Activated CD8-positive, alpha-beta T cell treated with anti-CD3 and anti-CD28 coated beads, Interleukin-2, amount 10 ng/mL, durations not matched to agents 7 days and 5 days (primary cell): ENCODE data around the gene IFNGR2. TPM values are rescaled to one million over a fixed set of nuclear protein-coding genes. Genes with fewer than 3 reads are reported as not detected.
A peak's percentile ranks its signal among the peaks of the same experiment; 100 is the strongest.

Experiments used
- ATAC-seq: fragments of 150-1000 bp; cut with Tn5 transposase; one replicate; pipeline ENCODE4 v1.10.0; 2021; ENCODE audit warnings: moderate library complexity
- CTCF ChIA-PET: fragments of 350-600 bp; sonication (Branson Sonifier 250); formaldehyde crosslinking; loops from one replicate; lab custom pipeline; 2021; ENCODE audit warnings: antibody characterized with exemption; lab: Charles Lee
- POLR2A ChIA-PET: fragments of 350-600 bp; sonication (Branson Sonifier 250); formaldehyde crosslinking; loops from one replicate; lab custom pipeline; 2021; ENCODE audit warnings: antibody characterized with exemption; lab: Charles Lee
- DNase-seq: peaks from one replicate; pipeline ENCODE4 v3.0.0-alpha.2; 2020
- H3K27ac Mint-ChIP-seq: one replicate; pipeline ENCODE4 v1.8.0; 2021; ENCODE audit warnings: mild to moderate bottlenecking, mixed read lengths
- H3K27me3 Mint-ChIP-seq: one replicate; pipeline ENCODE4 v1.8.0; 2021; ENCODE audit warnings: low read depth, mixed read lengths
- H3K36me3 Mint-ChIP-seq: one replicate; pipeline ENCODE4 v1.8.0; 2021; ENCODE audit warnings: low read depth, mixed read lengths
- H3K4me1 Mint-ChIP-seq: one replicate; pipeline ENCODE4 v1.8.0; 2021; ENCODE audit warnings: low read depth, mixed read lengths
- H3K4me3 Mint-ChIP-seq: one replicate; pipeline ENCODE4 v1.8.0; 2021; ENCODE audit warnings: mild to moderate bottlenecking, mixed read lengths
- H3K9me3 Mint-ChIP-seq: one replicate; pipeline ENCODE4 v1.8.0; 2022; ENCODE audit warnings: mixed read lengths; ENCODE audit not compliant: insufficient read depth
- total RNA-seq, 2 experiments: library from RNA; stranded (reverse); gene quantifications; one replicate each; pipeline ENCODE4 v1.2.3, GENCODE V29; 2021

The IFNGR2 gene
- total RNA-seq, 2 experiments from 2014 or later: 6.5 to 8.2 TPM

- H3K4me1 Mint-ChIP-seq: peaks cover 26% of the 10 kb centered on the region
- H3K27me3 Mint-ChIP-seq: peaks cover 2% of the 10 kb centered on the region
- POLR2A ChIA-PET: interaction anchor here (1.0 kb wide), 1 partner anchor 14 kb away, joined by 4 read pairs; the partner anchor contains the start of gene DNAJC28
- no peaks in the 10 kb centered on the region for H3K9me3 Mint-ChIP-seq
- DNase-seq: no peak
- no peak overlapping the region for H3K27ac Mint-ChIP-seq
- CTCF ChIA-PET: no interaction called here
- H3K4me3 Mint-ChIP-seq: peak overlapping the region; percentile 4
- peaks cover 11% of the 10 kb centered on the region for H3K36me3 Mint-ChIP-seq
- ATAC-seq: no peak
Observed at GRCh38 chr21:33477066-33477465, 73.9 kb downstream of the IFNGR2 start.

- ATAC-seq: no peak
- H3K4me3 Mint-ChIP-seq: peak overlapping the region; percentile 93
- DNase-seq: no peak
- H3K4me1 Mint-ChIP-seq: peaks cover 26% of the 10 kb centered on the region
- POLR2A ChIA-PET: no interaction called here
- CTCF ChIA-PET: interaction anchor here (0.7 kb wide), 1 partner anchor 128 kb away, joined by 3 read pairs; no protein-coding TSS in a partner anchor
- H3K27ac Mint-ChIP-seq: peak overlapping the region; percentile 79
- H3K36me3 Mint-ChIP-seq: peaks cover 11% of the 10 kb centered on the region
- H3K9me3 Mint-ChIP-seq: no peaks in the 10 kb centered on the region
- peaks cover 2% of the 10 kb centered on the region for H3K27me3 Mint-ChIP-seq
Observed at GRCh38 chr21:33478182-33478581, 75.0 kb downstream of the IFNGR2 start.

GRCh38 chr21:33478935-33479678 is 75.9 kb downstream of the IFNGR2 start:
- Mint-ChIP-seq H3K27ac (peak overlapping the region; percentile 79), H3K27me3 (peaks cover 2% of the 10 kb centered on the region), H3K4me1 (peaks cover 26% of the 10 kb centered on the region), H3K9me3 (no peaks in the 10 kb centered on the region), H3K36me3 (peaks cover 6% of the 10 kb centered on the region), H3K4me3 (peak overlapping the region; percentile 93)
- POLR2A ChIA-PET: interaction anchor here (0.6 to 2.7 kb wide), 10 partner anchors 11 to 213 kb away, joined by 3 to 39 read pairs (median 4); partner anchors contain the start of genes DNAJC28, DONSON, GART and IFNAR1
- peak; percentile 52 for DNase-seq
- peak; percentile 29 for ATAC-seq
- CTCF ChIA-PET: interaction anchor here (0.9 to 2.3 kb wide), 9 partner anchors 13 to 282 kb away, joined by 3 to 25 read pairs (median 4); partner anchors contain the start of genes DNAJC28, GART and SON

GRCh38 chr21:33479679-33480480 is 76.7 kb downstream of the IFNGR2 start, which contains the start of gene TMEM50B:
TMEM50B (minus strand) TSS chr21:33479974; CDS start chr21:33468885, 11,089 bp downstream.
- ATAC-seq: peak; percentile 95
- peak; percentile 96 for DNase-seq
- Mint-ChIP-seq H3K27ac (peak within 1 kb of the TSS; percentile 94), H3K4me3 (peak within 1 kb of the TSS; percentile 93), H3K27me3 (peaks cover 2% of the 10 kb centered on the region), H3K4me1 (peaks cover 26% of the 10 kb centered on the region), H3K36me3 (peaks cover 6% of the 10 kb centered on the region), H3K9me3 (no peaks in the 10 kb centered on the region)
- CTCF ChIA-PET: interaction anchor here (0.6 to 2.3 kb wide), 16 partner anchors 12 to 708 kb away, joined by 3 to 25 read pairs (median 4); partner anchors contain the start of genes DNAJC28, GART, IFNAR1 and IL10RB
- POLR2A ChIA-PET: interaction anchor here (0.6 to 2.7 kb wide), 11 partner anchors 10 to 214 kb away, joined by 3 to 39 read pairs (median 3); partner anchors contain the start of genes DNAJC28, DONSON, GART and IFNAR1

- Mint-ChIP-seq H3K36me3 (peaks cover 6% of the 10 kb centered on the region), H3K9me3 (no peaks in the 10 kb centered on the region), H3K27ac (peak overlapping the region; percentile 94), H3K4me1 (peaks cover 26% of the 10 kb centered on the region), H3K4me3 (peak overlapping the region; percentile 93), H3K27me3 (peaks cover 2% of the 10 kb centered on the region)
- ChIA-PET POLR2A (interaction anchor here (1.1 to 2.7 kb wide), 6 partner anchors 10 to 155 kb away, joined by 3 to 39 read pairs (median 4); partner anchors contain the start of genes DNAJC28, DONSON, GART and IFNAR1), CTCF (interaction anchor here (0.6 to 2.3 kb wide), 11 partner anchors 11 to 709 kb away, joined by 3 to 25 read pairs (median 4); partner anchors contain the start of genes DNAJC28, GART, IFNAR1 and IL10RB)
- ATAC-seq: no peak
- DNase-seq: no peak
Observed at GRCh38 chr21:33480481-33481103, 77.4 kb downstream of the IFNGR2 start.

GRCh38 chr21:33481314-33481943 is 78.2 kb downstream of the IFNGR2 start:
- ATAC-seq: no peak
- no peak overlapping the region for H3K27ac Mint-ChIP-seq
- peaks cover 26% of the 10 kb centered on the region for H3K4me1 Mint-ChIP-seq
- peaks cover 6% of the 10 kb centered on the region for H3K36me3 Mint-ChIP-seq
- no peaks in the 10 kb centered on the region for H3K9me3 Mint-ChIP-seq
- ChIA-PET CTCF (interaction anchor here (1.0 to 2.3 kb wide), 4 partner anchors 10 to 124 kb away, joined by 3 to 25 read pairs (median 5); partner anchors contain the start of gene DNAJC28), POLR2A (interaction anchor here (0.9 to 2.7 kb wide), 4 partner anchors 9 to 156 kb away, joined by 3 to 39 read pairs (median 4); partner anchors contain the start of genes DNAJC28, GART and IFNAR1)
- peaks cover 2% of the 10 kb centered on the region for H3K27me3 Mint-ChIP-seq
- no peak for DNase-seq
- peak overlapping the region; percentile 93 for H3K4me3 Mint-ChIP-seq

Other genes with a start within 250 kb of the IFNGR2 start
- 10 to 100 TPM; 54.6 to 62.4 TPM for gene IFNAR2, start 173.5 kb upstream of the IFNGR2 start, total RNA-seq
- gene IL10RB, start 137.0 kb upstream of the IFNGR2 start, total RNA-seq: 10 to 100 TPM; 37.1 to 44.2 TPM
- 10 to 100 TPM; 32.5 to 35.4 TPM for gene IFNAR1, start 78.4 kb upstream of the IFNGR2 start, total RNA-seq
- gene TMEM50B, start 76.6 kb downstream of the IFNGR2 start, total RNA-seq: 10 to 100 TPM; 34.9 to 37.5 TPM
- gene DNAJC28, start 88.3 kb downstream of the IFNGR2 start, total RNA-seq: under 1 TPM; 0.40 to 0.73 TPM
- 100 to 1,000 TPM; 138 to 147 TPM for gene GART, start 138.7 kb downstream of the IFNGR2 start, total RNA-seq
- gene SON, start 139.6 kb downstream of the IFNGR2 start, total RNA-seq: 100 to 1,000 TPM; 284 to 285 TPM
- gene DONSON, start 185.3 kb downstream of the IFNGR2 start, total RNA-seq: 10 to 100 TPM; 43.3 to 44.1 TPM
- gene CRYZL1, start 238.3 kb downstream of the IFNGR2 start, total RNA-seq: 10 to 100 TPM; 30.2 to 31.4 TPM
- 1 to 10 TPM; 1.6 to 1.7 TPM for gene ITSN1, start 239.1 kb downstream of the IFNGR2 start, total RNA-seq